OCI-LY7 (cell line): ENCODE data around the gene ERI3.

Experiments
- EZH2phosphoT487 ChIP-seq: fragments of 200-600 bp; sonication (generic); IDR thresholded peaks from 2 replicates; pipeline ENCODE4 v1.6.1; 2018; ENCODE audit warnings: low read depth, borderline replicate concordance, mild to moderate bottlenecking, mixed run types, antibody characterized with exemption, low read length, moderate library complexity, mixed read lengths
- TF ChIP-seq, protein P1 (sequence below): fragments of 200-600 bp; sonication (generic); conservative IDR thresholded peaks from 2 replicates; pipeline ENCODE4 v1.5.1; 2014; ENCODE audit warnings: mild to moderate bottlenecking, antibody characterized with exemption, low read length, moderate library complexity, mixed read lengths

GRCh38 chr1:44262414-44262813 lies 92.6 kb downstream of the ERI3 start:
- TF ChIP-seq, protein P1, sequence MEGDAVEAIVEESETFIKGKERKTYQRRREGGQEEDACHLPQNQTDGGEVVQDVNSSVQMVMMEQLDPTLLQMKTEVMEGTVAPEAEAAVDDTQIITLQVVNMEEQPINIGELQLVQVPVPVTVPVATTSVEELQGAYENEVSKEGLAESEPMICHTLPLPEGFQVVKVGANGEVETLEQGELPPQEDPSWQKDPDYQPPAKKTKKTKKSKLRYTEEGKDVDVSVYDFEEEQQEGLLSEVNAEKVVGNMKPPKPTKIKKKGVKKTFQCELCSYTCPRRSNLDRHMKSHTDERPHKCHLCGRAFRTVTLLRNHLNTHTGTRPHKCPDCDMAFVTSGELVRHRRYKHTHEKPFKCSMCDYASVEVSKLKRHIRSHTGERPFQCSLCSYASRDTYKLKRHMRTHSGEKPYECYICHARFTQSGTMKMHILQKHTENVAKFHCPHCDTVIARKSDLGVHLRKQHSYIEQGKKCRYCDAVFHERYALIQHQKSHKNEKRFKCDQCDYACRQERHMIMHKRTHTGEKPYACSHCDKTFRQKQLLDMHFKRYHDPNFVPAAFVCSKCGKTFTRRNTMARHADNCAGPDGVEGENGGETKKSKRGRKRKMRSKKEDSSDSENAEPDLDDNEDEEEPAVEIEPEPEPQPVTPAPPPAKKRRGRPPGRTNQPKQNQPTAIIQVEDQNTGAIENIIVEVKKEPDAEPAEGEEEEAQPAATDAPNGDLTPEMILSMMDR = no peak
- no peak for TF ChIP-seq EZH2phosphoT487
